Muscle layer of duodenum (tissue), 2 donors: Measurements from ENCODE around the gene DTNBP1.

ENCODE experiments used
- H3K27ac ChIP-seq: one replicate; pipeline ENCODE4 v1.7.0; 2013; ENCODE audit warnings: mild to moderate bottlenecking, low read length
- H3K27me3 ChIP-seq: one replicate; pipeline ENCODE4 v1.7.0; 2013; ENCODE audit warnings: low read depth, mild to moderate bottlenecking, control low read depth, low read length
- H3K36me3 ChIP-seq, 2 donors: one replicate each; pipeline ENCODE4 v1.7.0; 2013; ENCODE audit warnings: low read length in 2 of 2, control low read depth in 1 of 2, mild to moderate bottlenecking in 1 of 2; ENCODE audit not compliant: insufficient read depth in 2 of 2, control insufficient read depth in 1 of 2
- H3K4me1 ChIP-seq, 2 donors: one replicate each; pipeline ENCODE4 v1.7.0; 2013; ENCODE audit warnings: low read length in 2 of 2, mild to moderate bottlenecking in 2 of 2, control low read depth in 1 of 2, moderate library complexity in 1 of 2; ENCODE audit not compliant: insufficient read depth in 2 of 2, control insufficient read depth in 1 of 2
- H3K4me3 ChIP-seq, 2 donors: one replicate each; pipeline ENCODE4 v1.7.0; 2013; ENCODE audit warnings: low read length in 2 of 2, low read depth in 1 of 2, mild to moderate bottlenecking in 1 of 2
- H3K9me3 ChIP-seq, 2 donors: one replicate each; pipeline ENCODE4 v1.7.0; 2013; ENCODE audit warnings: low read length in 2 of 2, control low read depth in 1 of 2, mild to moderate bottlenecking in 1 of 2; ENCODE audit not compliant: control insufficient read depth in 1 of 2
- donor health status: healthy.

The DTNBP1 gene

DNA sequence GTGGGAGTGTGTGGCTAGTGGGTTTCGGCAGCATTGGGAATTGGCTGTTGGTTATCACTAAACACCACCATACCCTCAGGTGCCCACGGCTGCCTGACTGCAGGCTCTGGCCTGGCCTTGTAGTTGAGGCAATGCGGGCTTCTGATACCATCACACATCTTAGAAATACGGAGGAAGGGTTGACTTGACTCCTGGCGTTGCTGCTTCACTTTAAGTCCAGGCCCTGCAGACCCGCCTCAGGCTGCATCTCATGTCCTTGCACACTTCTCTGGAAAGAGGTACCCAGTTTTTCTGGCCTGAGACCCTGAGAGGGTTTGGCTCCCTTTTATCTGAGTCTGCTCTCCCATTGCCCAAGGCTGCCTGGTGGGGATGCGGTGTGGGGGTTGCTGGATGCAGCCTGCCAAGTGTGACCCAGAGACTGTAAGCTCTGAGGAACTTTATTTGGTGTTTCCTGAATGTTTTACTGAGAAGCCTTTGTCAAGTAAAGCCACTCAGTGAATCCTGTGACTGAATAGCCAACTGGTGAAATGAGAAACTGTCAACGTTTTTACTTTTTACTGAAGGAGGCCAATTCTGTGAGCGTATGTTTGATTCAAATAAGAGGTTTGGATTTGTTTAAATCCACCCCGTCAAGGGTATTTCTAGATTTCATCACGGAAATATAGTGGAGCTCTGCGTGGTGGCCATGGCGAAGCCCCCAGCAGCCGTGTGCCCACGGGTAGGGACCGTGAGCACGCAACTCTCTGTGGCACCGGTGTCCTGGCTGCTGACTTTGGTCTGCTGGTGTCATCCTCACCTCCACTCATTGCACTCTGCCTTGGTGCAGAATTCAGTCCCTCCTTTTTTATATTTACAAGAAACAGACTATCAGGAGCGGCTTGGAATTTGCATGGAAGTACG lies 160.1 kb downstream of the DTNBP1 start:
- no peaks in the 10 kb centered on the region for H3K27me3 ChIP-seq
- no peak overlapping the region for H3K4me3 ChIP-seq
- no peak overlapping the region for H3K27ac ChIP-seq
- no peaks in the 10 kb centered on the region for H3K9me3 ChIP-seq
- peaks cover 9 to 20% of the 10 kb centered on the region in 2 donors for H3K4me1 ChIP-seq
- H3K36me3 ChIP-seq, result peaks cover 16 to 26% of the 10 kb centered on the region in 2 donors

GRCh38 chr6:15501826-15502445 lies 160.9 kb downstream of the DTNBP1 start:
- no peak overlapping the region for H3K27ac ChIP-seq
- no peaks in the 10 kb centered on the region for H3K27me3 ChIP-seq
- peaks cover 9 to 20% of the 10 kb centered on the region in 2 donors for H3K4me1 ChIP-seq
- H3K4me3 ChIP-seq, result no peak overlapping the region
- H3K9me3 ChIP-seq, result no peaks in the 10 kb centered on the region
- H3K36me3 ChIP-seq, result peaks cover 13 to 21% of the 10 kb centered on the region in 2 donors

GRCh38 chr6:15500901-15501825 lies 161.7 kb downstream of the DTNBP1 start:
- Histone ChIP-seq H3K27me3 (no peaks in the 10 kb centered on the region), H3K4me3 (no peak overlapping the region), H3K9me3 (no peaks in the 10 kb centered on the region), H3K4me1 (peaks cover 9 to 18% of the 10 kb centered on the region in 2 donors), H3K27ac (no peak overlapping the region), H3K36me3 (peaks cover 21% of the 10 kb centered on the region in 2 donors)

DNA sequence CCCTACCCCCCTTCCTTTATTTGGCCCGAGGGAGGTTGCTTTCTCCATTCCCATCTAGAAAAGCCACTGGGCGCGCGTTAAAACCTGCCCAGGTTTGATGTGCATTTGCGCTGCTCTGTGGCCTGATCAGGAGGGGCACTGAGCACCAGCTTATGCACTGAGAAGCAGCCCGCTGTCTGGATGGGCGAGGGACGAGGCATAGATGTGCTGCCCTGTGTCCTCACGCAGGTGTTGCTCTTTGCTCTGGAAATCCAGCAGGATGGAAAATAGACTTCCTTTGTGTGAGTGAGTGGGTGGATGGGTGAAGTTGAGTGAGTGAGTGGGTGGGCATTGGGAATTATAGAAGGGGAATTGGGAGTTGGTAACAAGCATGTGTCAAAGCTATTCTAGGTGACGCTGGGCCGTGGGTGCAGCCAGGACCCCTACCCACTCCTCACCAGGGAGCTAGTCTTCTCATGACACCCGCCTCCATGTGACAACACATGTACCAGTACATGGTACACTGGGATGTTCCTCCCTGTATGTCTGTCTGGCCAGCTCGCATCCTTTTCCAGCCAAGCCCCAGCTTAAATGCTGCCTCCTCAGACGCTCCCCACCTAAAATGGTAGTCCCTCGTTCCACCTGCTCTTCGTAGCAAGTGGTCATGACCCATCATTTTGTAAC lies 162.6 kb downstream of the DTNBP1 start:
- Histone ChIP-seq H3K36me3 (peaks cover 21 to 23% of the 10 kb centered on the region in 2 donors), H3K9me3 (no peaks in the 10 kb centered on the region), H3K4me1 (peaks cover under 1 to 14% of the 10 kb centered on the region in 2 donors), H3K4me3 (no peak overlapping the region), H3K27ac (no peak overlapping the region), H3K27me3 (no peaks in the 10 kb centered on the region)

- H3K9me3 ChIP-seq, result no peaks in the 10 kb centered on the region
- no peaks in the 10 kb centered on the region for H3K27me3 ChIP-seq
- H3K4me3 ChIP-seq, result no peak overlapping the region
- H3K36me3 ChIP-seq, result peaks cover 21 to 23% of the 10 kb centered on the region in 2 donors
- H3K4me1 ChIP-seq, result peaks cover 0 to 15% of the 10 kb centered on the region in 2 donors
- no peak overlapping the region for H3K27ac ChIP-seq
These were observed 163.2 kb downstream of the DTNBP1 start for GRCh38 chr6:15499591-15499990.

- Histone ChIP-seq H3K9me3 (no peaks in the 10 kb centered on the region), H3K4me3 (no peak overlapping the region), H3K36me3 (peaks cover 21 to 23% of the 10 kb centered on the region in 2 donors), H3K4me1 (peaks cover 0 to 10% of the 10 kb centered on the region in 2 donors), H3K27me3 (no peaks in the 10 kb centered on the region), H3K27ac (no peak overlapping the region)
These were observed 163.7 kb downstream of the DTNBP1 start for GRCh38 chr6:15499125-15499524.

- peaks cover 21 to 23% of the 10 kb centered on the region in 2 donors for H3K36me3 ChIP-seq
- H3K27ac ChIP-seq, result no peak overlapping the region
- peaks cover 0 to 9% of the 10 kb centered on the region in 2 donors for H3K4me1 ChIP-seq
- H3K27me3 ChIP-seq, result no peaks in the 10 kb centered on the region
- H3K9me3 ChIP-seq, result no peaks in the 10 kb centered on the region
- no peak overlapping the region for H3K4me3 ChIP-seq
These were observed 164.2 kb downstream of the DTNBP1 start for GRCh38 chr6:15498640-15499039.

DNA sequence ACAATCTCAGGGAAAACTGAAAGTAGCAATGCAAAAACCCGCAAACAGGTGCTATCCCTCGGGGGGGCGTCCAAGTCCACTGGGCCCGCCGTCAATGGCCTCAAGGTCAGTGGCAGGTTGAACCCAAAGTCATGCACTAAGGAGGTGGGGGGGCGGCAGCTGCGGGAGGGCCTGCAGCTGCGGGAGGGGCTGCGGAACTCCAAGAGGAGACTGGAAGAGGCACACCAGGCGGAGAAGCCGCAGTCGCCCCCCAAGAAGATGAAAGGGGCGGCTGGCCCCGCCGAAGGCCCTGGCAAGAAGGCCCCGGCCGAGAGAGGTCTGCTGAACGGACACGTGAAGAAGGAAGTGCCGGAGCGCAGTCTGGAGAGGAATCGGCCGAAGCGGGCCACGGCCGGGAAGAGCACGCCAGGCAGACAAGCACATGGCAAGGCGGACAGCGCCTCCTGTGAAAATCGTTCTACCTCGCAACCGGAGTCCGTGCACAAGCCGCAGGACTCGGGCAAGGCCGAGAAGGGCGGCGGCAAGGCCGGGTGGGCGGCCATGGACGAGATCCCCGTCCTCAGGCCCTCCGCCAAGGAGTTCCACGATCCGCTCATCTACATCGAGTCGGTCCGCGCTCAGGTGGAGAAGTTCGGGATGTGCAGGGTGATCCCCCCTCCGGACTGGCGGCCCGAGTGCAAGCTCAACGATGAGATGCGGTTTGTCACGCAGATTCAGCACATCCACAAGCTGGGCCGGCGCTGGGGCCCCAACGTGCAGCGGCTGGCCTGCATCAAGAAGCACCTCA lies 166.3 kb downstream of the DTNBP1 start:
- Histone ChIP-seq H3K4me1 (peaks cover 0 to 15% of the 10 kb centered on the region in 2 donors), H3K4me3 (no peak overlapping the region), H3K27me3 (no peaks in the 10 kb centered on the region), H3K36me3 (peaks cover 20 to 22% of the 10 kb centered on the region in 2 donors), H3K27ac (no peak overlapping the region), H3K9me3 (no peaks in the 10 kb centered on the region)

- peaks cover 10 to 13% of the 10 kb centered on the region in 2 donors for H3K36me3 ChIP-seq
- H3K27me3 ChIP-seq, result no peaks in the 10 kb centered on the region
- no peaks in the 10 kb centered on the region for H3K9me3 ChIP-seq
- peaks cover 5 to 21% of the 10 kb centered on the region in 2 donors for H3K4me1 ChIP-seq
- no peak overlapping the region for H3K27ac ChIP-seq
- H3K4me3 ChIP-seq, result no peak overlapping the region
These were observed 167.4 kb downstream of the DTNBP1 start for GRCh38 chr6:15495375-15495901.
